NCI-H1417 (cell line): ENCODE measurements around the gene ARF1.

Experiments
- DNase-seq, 3 experiments: peaks; one replicate each; lab custom pipeline; 2025; lab: John Stamatoyannopoulos, UW

The ARF1 gene

DNA sequence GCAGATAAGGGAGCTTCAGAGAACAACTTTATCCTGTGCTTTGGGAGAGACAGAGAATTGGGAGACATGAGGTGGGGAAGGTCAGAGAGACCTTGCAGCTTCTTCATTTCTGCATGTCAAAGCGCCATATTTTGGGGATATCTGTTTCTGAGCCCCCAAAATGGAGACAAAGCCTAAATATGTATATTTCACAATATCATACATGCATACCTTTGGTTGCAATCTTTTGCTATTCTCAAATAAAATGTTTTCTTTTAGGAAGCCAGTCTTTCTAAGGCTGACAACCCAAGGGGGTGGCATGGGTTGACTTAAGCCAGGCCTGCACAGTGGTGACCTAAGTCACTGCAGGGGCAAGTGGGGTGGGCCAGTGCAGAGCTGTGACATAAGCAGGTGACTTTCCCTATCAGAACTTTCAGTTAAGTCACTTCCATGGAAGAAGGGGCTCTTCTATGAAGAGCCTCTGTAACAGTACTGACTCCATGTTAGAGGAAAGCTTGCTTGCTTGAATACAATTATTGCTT lies 40.5 kb downstream of the ARF1 start:
- no peak for DNase-seq

- DNase-seq: no peak
These were observed 41.0 kb downstream of the ARF1 start for GRCh38 chr1:228123505-228123904.

- no peak for DNase-seq
These were observed 42.7 kb downstream of the ARF1 start for GRCh38 chr1:228125185-228125584.

- DNase-seq: no peak
These were observed 49.3 kb downstream of the ARF1 start for GRCh38 chr1:228131766-228132165.

DNA sequence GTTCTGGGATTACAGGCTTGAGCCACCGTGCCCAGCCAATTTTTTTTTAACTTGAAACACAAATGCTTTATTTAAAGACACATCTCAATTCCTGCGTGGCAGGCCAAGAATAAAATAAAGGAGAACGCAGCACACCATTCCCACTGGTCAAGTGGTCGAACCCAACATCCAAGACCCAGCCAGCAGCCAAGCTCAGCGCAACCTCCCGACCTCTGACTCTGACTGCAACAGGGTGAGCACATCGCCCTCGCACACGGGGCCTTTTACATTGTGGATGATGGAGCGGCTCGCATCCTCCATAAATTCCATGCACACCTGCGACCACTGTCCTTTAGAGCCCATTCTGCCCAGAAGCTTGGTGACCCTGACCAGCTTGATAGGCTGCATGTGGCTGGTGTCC lies 52.1 kb downstream of the ARF1 start:
- DNase-seq: no peak

GRCh38 chr1:228136901-228137300 lies 54.4 kb downstream of the ARF1 start:
- DNase-seq: no peak

GRCh38 chr1:228139406-228139930 lies 57.0 kb downstream of the ARF1 start:
- no peak for DNase-seq

DNA sequence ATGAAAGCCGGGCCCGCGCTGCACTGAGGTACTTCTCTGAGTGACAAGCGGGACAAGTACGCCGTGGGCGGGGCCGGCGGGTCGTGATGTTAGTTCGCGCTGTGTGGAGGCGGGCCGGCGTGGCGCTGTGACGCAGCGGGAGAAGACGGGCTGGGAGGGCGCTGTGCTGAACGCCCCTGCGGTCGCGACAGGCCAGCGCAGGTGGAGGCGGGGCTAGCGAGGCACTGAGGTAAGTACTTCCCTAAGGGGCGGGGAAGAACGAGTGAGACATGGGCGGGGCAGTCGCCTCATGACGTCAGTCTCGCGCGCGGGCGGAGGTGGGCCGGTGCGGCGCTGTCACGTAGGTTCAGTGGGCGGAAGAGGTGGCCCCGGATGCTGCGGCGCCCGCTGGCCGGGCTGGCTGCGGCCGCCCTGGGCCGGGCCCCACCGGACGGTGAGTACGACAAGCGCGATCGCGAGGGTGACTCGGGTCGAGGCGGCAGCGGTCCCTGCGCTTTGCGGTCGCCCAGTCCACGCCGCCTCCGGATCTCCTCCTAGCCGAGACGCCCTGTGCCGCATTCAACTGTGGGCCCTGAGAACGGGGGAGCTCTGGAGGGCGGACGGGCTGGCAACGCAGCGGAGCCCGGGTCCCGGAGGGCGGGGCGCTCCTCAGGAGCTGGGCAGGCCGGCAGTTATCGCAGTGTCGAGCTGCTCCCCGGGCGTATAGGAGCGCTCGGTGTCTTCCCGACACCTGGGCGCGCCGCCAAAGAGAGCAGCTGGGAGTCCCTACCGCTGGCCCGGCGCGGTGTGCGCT lies 57.6 kb downstream of the ARF1 start, which contains the start of gene GUK1:
Gene GUK1 (plus strand): TSS at position 349 of the 793 bp plus-strand sequence. CDS start 24 bp downstream, at position 373.
- DNase-seq: peak; percentile 96 to 99 (median 99)

DNA sequence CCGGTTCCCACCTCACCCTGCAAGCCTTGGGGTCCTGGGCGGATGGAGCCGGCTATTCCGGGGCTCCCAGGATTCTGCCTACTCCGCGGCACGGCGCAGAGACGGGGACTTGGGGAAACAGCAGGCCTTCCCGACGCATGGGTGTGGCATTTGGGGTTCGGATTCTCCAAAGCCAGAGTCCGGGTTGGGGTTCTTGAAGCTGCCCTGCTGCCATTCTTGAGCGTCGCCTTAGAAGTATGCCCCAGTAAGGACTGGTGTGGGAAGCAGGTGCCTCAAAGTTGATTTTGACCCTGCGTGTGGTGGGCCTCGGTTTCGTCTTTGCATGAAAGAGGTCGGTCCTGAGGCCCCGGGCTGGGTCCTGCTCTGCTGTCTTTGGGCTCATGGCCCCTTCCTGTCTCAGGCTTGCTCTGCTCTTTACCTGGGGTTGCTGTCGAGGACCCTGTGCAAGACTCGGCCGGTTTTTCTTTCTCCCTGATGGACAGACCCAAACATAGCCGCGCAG lies 58.3 kb downstream of the ARF1 start:
- no peak for DNase-seq

DNA sequence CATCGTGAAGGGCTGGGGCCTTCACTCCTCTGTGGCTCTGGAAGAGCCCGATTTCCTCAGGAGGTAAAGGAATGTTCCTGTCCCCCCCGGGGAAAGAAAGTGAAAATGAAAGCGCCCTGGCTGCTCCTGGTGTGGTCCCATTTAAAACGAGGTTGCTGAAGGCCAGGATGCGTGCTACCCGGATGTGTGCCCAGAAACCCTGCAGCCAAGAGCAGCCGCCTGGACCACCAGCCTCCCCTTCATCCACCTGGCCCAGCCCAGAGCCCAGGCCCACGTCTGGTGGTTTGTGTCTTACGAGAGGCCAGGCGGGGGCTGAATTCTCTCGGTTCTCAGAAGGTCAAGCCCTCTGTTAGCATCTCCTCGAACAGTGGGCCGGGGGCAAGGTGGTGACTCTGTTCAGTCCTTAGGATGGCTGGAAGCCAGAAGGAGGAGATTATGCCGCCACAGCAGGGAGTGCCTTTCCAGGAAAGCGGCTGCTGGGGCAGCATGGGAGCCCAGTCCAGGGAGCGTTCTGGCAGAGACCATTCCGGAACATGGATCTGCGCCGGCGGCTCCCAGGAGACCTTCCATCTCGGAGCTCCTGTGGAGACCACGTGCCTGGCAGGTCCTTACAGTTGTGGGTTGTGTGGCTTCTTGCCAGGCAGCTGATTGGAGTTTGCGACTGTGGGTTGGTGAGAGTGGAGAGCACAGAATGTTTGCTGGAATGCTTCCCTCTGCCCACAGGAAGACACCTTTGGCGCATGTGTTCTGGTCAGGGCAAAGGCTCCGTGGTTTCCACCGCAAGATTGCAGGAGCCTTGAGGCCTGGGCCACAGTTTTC lies 58.9 kb downstream of the ARF1 start:
- DNase-seq: no peak

- no peak for DNase-seq
These were observed 59.7 kb downstream of the ARF1 start for GRCh38 chr1:228142155-228142691.

DNA sequence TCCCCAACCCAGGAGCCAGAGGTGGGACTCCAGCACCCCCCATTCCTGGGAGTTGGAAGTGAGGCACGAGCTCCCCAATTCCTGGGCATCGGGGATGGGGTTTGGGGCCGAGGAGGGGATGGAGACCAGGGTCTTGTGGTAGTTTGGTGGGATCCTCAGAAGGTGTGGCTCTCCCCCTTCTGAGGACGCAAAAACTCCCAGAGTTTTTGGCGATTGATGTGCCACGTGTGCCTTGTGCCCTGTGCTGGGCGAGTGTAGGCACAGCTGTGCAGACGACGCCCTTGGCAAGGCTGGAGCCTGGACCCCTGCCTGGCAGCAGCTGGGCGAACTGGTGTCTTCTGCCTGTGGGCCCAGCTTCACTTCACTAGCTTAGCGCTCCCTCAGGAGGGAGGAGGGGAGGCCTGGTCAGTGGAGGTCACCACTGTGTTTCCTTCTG lies 60.2 kb downstream of the ARF1 start:
- no peak for DNase-seq

GRCh38 chr1:228143480-228144192 lies 61.1 kb downstream of the ARF1 start:
- no peak for DNase-seq

DNA sequence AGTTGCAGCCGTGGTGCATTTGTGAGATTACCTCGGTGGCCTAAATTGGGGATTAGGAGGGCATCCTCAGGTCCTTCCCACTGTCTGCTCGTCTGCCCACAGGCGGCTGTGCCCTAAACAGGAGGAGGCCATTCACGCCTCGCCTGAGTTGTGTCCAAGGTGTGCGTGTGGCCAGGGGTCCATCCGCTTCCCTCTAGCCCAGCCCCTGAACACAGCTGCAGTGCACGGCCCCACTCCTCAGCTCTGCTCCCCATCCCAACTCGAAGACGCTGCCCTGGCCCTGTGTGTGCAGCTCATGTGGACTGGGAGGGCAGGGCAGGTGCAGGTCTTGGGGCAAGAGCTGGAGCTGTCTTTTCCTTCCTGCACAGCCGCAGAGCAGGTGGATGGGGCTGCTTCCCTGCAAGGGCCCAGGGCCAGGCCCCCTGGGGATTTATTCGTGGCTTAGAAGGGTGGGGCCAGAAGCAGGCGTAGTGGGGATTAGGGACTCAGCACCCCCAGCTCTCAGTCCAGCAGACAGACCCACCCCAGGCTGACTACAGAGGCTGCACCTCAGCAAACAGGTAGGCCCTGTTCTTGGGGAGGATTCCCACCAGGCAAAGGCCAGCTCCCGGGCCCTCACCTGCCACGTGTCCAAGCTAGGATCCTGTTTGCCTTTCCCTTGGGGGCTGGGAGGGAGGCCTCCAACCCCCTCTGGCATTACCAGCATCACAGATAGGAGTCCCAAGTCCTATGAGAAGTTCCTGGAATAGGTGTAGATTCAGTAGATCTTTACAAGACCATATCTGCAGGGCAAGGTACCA lies 61.9 kb downstream of the ARF1 start:
- no peak for DNase-seq

DNA sequence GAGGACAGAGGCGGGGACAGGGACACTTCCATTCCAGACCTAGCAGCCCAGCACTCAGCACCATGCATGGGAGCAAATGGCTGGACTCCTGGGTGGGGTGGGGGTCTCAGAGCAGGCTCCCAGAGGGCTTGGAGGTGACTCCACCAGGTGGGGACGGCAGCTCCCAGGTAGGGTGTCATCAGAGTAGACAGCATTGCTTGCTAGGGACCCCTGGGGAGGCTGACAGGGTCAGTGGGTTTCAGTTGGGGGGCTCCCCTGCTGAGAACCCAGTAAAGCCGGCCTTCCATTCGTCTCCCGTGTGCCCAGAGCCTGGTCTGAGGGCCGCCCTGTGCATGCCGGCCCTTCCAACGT lies 62.5 kb downstream of the ARF1 start:
- DNase-seq: no peak

GRCh38 chr1:228145463-228146416 lies 63.2 kb downstream of the ARF1 start:
- no peak for DNase-seq

DNA sequence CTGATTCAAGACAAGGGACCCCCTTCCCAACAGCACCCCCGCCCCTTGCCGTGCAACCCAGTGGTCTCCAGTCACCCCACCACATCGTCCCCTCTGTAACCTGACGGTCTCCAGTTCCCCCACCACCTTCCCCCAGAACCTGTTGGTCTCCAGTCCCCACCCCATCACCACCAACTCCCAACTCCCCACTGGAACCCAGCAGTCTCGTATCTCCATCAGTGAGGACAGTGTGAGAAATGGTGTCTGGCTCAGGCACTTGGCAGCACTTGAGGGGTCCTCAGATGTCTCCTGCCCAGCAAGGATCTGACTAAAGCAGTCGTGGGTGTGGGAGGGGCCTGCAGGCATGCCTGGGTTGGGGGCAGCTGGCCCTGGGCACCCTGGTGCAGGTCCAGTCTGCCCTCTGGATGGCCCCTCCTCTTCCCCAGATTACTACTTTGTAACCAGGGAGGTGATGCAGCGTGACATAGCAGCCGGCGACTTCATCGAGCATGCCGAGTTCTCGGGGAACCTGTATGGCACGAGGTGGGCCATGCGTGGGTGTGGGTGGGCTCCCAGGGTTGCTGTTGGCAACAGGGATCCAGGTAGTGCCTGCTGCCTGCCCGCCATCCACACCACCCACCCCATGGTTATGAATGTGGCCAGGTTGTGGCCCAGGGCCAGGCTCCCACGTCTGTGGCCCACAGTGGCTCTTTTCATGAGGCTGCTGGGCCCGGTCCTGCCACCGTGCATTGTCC lies 64.1 kb downstream of the ARF1 start:
- no peak for DNase-seq

- no peak for DNase-seq
These were observed 64.7 kb downstream of the ARF1 start for GRCh38 chr1:228147151-228147693.

DNA sequence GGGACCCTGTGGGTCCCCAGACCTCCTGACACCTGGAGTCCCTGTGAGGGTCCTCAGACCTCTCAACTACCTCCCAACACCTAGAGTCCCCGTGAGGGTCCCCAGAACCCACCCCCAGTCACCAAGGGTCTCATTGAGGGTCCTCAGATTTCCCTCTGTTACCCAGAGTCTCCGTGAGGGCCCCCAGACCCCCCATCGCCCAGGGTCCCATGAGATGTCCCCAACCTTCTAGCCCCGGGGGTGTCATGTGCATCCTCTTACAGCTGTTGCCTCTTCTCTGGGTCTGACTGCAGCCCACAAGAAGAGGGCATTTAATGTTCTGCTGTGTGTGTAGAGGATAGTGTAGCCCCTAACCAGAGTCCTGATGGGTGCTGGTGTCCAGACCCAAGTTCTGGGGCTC lies 65.3 kb downstream of the ARF1 start:
- no peak for DNase-seq
